Transverse colon (tissue), 4 donors: Measurements from ENCODE around the gene CDK10.

Experiments used
- POLR2A ChIP-seq: fragments of 450-650 bp; IDR thresholded peaks from one replicate; pipeline ENCODE4 v1.6.1; 2016; ENCODE audit warnings: antibody characterized with exemption, mild to moderate bottlenecking, moderate library complexity
- POLR2AphosphoS5 ChIP-seq, 3 donors: sonication (generic); formaldehyde crosslinking; IDR thresholded peaks; one replicate each; pipeline ENCODE4 v1.6.1; 2016; ENCODE audit warnings: antibody characterized with exemption in 3 of 3
- TF ChIP-seq, protein P1 (sequence below), 5 experiments: fragments of 200-600 bp in 3 of 5; fragments of 450-650 bp in 2 of 5; sonication (generic) in 3 of 5; IDR thresholded peaks; 1 replicate in 2 of 5; 2 replicates in 3 of 5; pipeline ENCODE4 v1.5.1; 2016 to 2017; ENCODE audit warnings: antibody characterized with exemption in 5 of 5, inconsistent platforms in 3 of 5, mild to moderate bottlenecking in 2 of 5, moderate library complexity in 1 of 5

- TF ChIP-seq POLR2AphosphoS5 (IDR thresholded peaks at IDR 0.05), result no peak
- TF ChIP-seq, protein P1, sequence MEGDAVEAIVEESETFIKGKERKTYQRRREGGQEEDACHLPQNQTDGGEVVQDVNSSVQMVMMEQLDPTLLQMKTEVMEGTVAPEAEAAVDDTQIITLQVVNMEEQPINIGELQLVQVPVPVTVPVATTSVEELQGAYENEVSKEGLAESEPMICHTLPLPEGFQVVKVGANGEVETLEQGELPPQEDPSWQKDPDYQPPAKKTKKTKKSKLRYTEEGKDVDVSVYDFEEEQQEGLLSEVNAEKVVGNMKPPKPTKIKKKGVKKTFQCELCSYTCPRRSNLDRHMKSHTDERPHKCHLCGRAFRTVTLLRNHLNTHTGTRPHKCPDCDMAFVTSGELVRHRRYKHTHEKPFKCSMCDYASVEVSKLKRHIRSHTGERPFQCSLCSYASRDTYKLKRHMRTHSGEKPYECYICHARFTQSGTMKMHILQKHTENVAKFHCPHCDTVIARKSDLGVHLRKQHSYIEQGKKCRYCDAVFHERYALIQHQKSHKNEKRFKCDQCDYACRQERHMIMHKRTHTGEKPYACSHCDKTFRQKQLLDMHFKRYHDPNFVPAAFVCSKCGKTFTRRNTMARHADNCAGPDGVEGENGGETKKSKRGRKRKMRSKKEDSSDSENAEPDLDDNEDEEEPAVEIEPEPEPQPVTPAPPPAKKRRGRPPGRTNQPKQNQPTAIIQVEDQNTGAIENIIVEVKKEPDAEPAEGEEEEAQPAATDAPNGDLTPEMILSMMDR (IDR thresholded peaks at IDR 0.05), result no peak
- no peak for TF ChIP-seq POLR2A
Measured at GRCh38 chr16:89669755-89670154, 16.7 kb upstream of the CDK10 start.
